Measurements from ENCODE around the gene PSMA8. TPM values are rescaled to one million over a fixed set of nuclear protein-coding genes. Genes with fewer than 3 reads are reported as not detected.

Gene PSMA8
- total RNA-seq, 1 experiment from 2014 or later = not detected

GRCh38 chr18:26225022-26225693, 91.5 kb downstream of the PSMA8 start:
- H3K4me1 Mint-ChIP-seq = peaks cover 44% of the 10 kb centered on the region
- H3K9me3 Mint-ChIP-seq = no peaks in the 10 kb centered on the region
- no peaks in the 10 kb centered on the region for H3K36me3 Mint-ChIP-seq
- CTCF ChIA-PET = no interaction called here
- H3K27me3 Mint-ChIP-seq (ENCODE audit: low read depth) = peaks cover 3% of the 10 kb centered on the region; the same call in 1 of the 2 replicates
- no peak for DNase-seq (ENCODE audit: low spot score)
- H3K4me3 Mint-ChIP-seq = peak overlapping the region; percentile 88
- POLR2A ChIA-PET = no interaction called here
- TF ChIP-seq ZSCAN18 (CRISPR knock-in tag; IDR thresholded peaks at IDR 0.05) (no peak), GTF2I (CRISPR knock-in tag; conservative IDR thresholded peaks at IDR 0.05) (no peak), ZNF138 (CRISPR knock-in tag; conservative IDR thresholded peaks at IDR 0.05) (no peak)
- no peak overlapping the region for H3K27ac Mint-ChIP-seq
- 0 out of 2 replicates have a peak, but pooled peaks have one; percentile 9 for ATAC-seq

GRCh38 chr18:26225915-26226228, 92.2 kb downstream of the PSMA8 start:
- H3K4me1 Mint-ChIP-seq = peaks cover 46% of the 10 kb centered on the region
- CTCF ChIA-PET = interaction anchor here (1.5 kb wide), 1 partner anchor 158 kb away, joined by 4 read pairs; no protein-coding TSS in a partner anchor
- H3K4me3 Mint-ChIP-seq = peak overlapping the region; percentile 88
- H3K9me3 Mint-ChIP-seq = no peaks in the 10 kb centered on the region
- TF ChIP-seq GABPB1 (CRISPR knock-in tag; IDR thresholded peaks at IDR 0.05) (no peak), MAX (CRISPR knock-in tag; IDR thresholded peaks at IDR 0.05) (no peak), GRHL2 (CRISPR knock-in tag; IDR thresholded peaks at IDR 0.05; ENCODE audit: insufficient replicate concordance, severe bottlenecking) (no peak), FOXP1 (CRISPR knock-in tag; IDR thresholded peaks at IDR 0.05; ENCODE audit: borderline replicate concordance) (no peak), E2F5 (CRISPR knock-in tag; IDR thresholded peaks at IDR 0.05) (no peak), JUN (CRISPR knock-in tag; IDR thresholded peaks at IDR 0.05) (no peak), ELF4 (CRISPR knock-in tag; IDR thresholded peaks at IDR 0.05; ENCODE audit: low read depth) (no peak)
- POLR2A ChIA-PET = no interaction called here
- H3K27me3 Mint-ChIP-seq (ENCODE audit: low read depth) = peaks cover 3% of the 10 kb centered on the region; the same call in 1 of the 2 replicates
- ATAC-seq = no peak
- H3K36me3 Mint-ChIP-seq = peaks cover 2% of the 10 kb centered on the region; the same call in 1 of the 2 replicates
- peak overlapping the region; percentile 80; the same call in 1 of the 2 replicates for H3K27ac Mint-ChIP-seq
- DNase-seq (ENCODE audit: low spot score) = no peak

- Mint-ChIP-seq H3K36me3 (peaks cover 4% of the 10 kb centered on the region), H3K4me3 (peak within 1 kb of the TSS; percentile 88), H3K9me3 (peaks cover under 1% of the 10 kb centered on the region), H3K27ac (peak within 1 kb of the TSS; percentile 85), H3K27me3 (ENCODE audit: low read depth) (peaks cover 3% of the 10 kb centered on the region; the same call in 1 of the 2 replicates), H3K4me1 (peaks cover 41% of the 10 kb centered on the region)
- DNase-seq (ENCODE audit: low spot score) (peak; percentile 94), ATAC-seq (peak; percentile 89)
- CTCF ChIA-PET = interaction anchor here (0.5 to 1.5 kb wide), 2 partner anchors 83 to 158 kb away, joined by 4 to 5 read pairs; no protein-coding TSS in a partner anchor
- POLR2A ChIA-PET = no interaction called here
- TF ChIP-seq AR (CRISPR knock-in tag; IDR thresholded peaks at IDR 0.05) (no peak), USF2 (CRISPR knock-in tag; IDR thresholded peaks at IDR 0.05) (peak; percentile 85), ZNF138 (CRISPR knock-in tag; conservative IDR thresholded peaks at IDR 0.05) (no peak), USF1 (CRISPR knock-in tag; IDR thresholded peaks at IDR 0.05) (peak; percentile 82), NFE2L1 (CRISPR knock-in tag; IDR thresholded peaks at IDR 0.05) (no peak), SP1 (CRISPR knock-in tag; conservative IDR thresholded peaks at IDR 0.05) (0 out of 2 replicates have a peak, but pooled peaks have one; percentile 0), OVOL2 (CRISPR knock-in tag; IDR thresholded peaks at IDR 0.05; ENCODE audit: borderline replicate concordance) (no peak), JAZF1 (CRISPR knock-in tag; IDR thresholded peaks at IDR 0.05) (no peak), KAT7 (CRISPR knock-in tag; IDR thresholded peaks at IDR 0.05; ENCODE audit: borderline replicate concordance) (0 out of 2 replicates have a peak, but pooled peaks have one; percentile 18), MLX (CRISPR knock-in tag; IDR thresholded peaks at IDR 0.05) (peak; percentile 80; the same call in 1 of the 2 replicates), RELA (CRISPR knock-in tag; IDR thresholded peaks at IDR 0.05; ENCODE audit: borderline replicate concordance) (peak; percentile 76; the same call in 1 of the 2 replicates), NR1H2 (CRISPR knock-in tag; IDR thresholded peaks at IDR 0.05) (no peak)
Observed at GRCh38 chr18:26226229-26227050, 92.8 kb downstream of the PSMA8 start, which contains the start of gene TAF4B. Gene TAF4B (plus strand): TSS chr18:26226445. CDS start chr18:26226934, 489 bp downstream.
